Activated naive CD4-positive, alpha-beta T cell treated with anti-CD3 and anti-CD28 coated beads, Interleukin-2, amount 50 U/mL, for 72 hours (primary cell): Measurements from ENCODE around the gene JDP2. TPM values are rescaled to one million over a fixed set of nuclear protein-coding genes. Genes with fewer than 3 reads are reported as not detected.
A peak's percentile ranks its signal among the peaks of the same experiment; 100 is the strongest.

Source experiments
- ATAC-seq, 2 donors: fragments of 150-1000 bp; cut with Tn5 transposase; 2 replicates each; pipeline ENCODE4 v1.10.0; 2021; ENCODE audit warnings: mild to moderate bottlenecking in 2 of 2, moderate library complexity in 2 of 2
- DNase-seq, 2 donors: peaks; one replicate each; pipeline ENCODE4 v3.0.0; 2021 to 2022; ENCODE audit warnings: low spot score in 2 of 2
- H3K27ac Mint-ChIP-seq, 2 donors: one replicate each; pipeline ENCODE4 v1.8.0; 2022; ENCODE audit warnings: mild to moderate bottlenecking in 2 of 2, mixed read lengths in 2 of 2
- H3K36me3 Mint-ChIP-seq, 2 donors: one replicate each; pipeline ENCODE4 v1.8.0; 2022; ENCODE audit warnings: mixed read lengths in 2 of 2
- H3K9me3 Mint-ChIP-seq, 2 donors: one replicate each; pipeline ENCODE4 v1.8.0; 2022; ENCODE audit warnings: mixed read lengths in 2 of 2
- total RNA-seq, 2 donors: library from RNA; stranded (reverse); gene quantifications; one replicate each; pipeline ENCODE4 v1.2.3, GENCODE V29; 2022

Gene JDP2
- total RNA-seq, 2 donors from 2014 or later: 0.46 to 2.0 TPM

DNA sequence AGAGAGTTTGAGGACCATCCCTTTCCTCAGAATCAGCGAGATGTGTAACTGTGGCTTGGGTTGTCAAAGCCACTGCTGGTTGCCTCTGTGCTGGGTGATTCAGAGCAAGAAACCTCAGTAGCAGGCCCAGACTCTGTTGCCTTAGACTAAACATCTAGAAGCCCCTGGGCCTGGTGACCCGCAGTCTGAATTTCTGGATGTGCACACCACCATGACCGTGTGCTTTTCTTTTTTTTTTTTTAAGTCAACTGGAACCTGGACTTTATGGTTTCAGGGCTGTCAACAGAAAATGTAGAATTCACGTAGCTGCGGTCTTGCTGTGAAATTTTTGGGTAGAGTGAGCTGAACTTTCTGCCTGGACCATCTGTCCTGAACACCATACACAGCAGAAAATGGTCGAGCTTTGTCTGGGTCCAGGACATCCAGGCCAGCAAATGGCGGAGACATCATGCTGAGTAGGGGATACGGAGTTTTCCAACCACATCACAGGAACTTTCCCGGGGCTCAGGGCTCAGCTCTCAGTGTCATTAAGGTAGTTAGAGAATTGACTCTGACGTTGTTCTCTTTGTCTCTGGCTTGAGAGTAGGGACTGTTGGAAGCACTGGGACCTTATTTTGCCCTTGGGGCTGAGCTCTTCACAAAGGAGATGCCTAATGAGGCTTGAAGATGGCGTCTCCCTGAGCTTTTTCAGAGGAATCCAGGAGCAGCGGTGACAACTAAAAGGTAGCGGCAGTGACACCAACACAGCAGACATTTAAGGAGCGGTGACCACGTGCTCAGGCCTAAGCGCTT lies 71.5 kb downstream of the JDP2 start:
- peaks cover 0 to 8% of the 10 kb centered on the region in 2 donors for H3K36me3 Mint-ChIP-seq
- ATAC-seq (peak; percentile 48 to 67), DNase-seq (no peak)
- peaks cover 3 to 15% of the 10 kb centered on the region in 2 donors for H3K9me3 Mint-ChIP-seq
- H3K27ac Mint-ChIP-seq: peak overlapping the region; percentile 36 to 44

DNA sequence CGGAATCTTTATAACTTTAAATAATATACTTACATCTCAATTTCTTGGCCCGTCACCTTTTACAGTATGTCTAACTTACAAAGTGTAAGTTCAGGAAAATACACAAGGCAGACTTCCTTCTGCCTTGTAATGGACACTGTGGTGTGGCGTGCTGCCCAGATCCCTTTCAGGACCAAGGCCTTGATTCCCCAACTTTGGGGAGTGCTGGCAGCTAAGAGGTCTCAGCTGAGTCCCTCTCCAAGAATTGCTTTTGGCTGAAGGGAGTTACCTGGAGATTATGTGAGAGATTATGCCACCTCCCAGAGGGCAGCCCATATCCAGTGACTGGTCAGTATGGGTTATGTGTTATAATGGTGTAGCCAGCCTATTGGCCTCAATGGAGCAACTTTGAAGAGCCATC lies 73.3 kb downstream of the JDP2 start:
- no peak overlapping the region for H3K27ac Mint-ChIP-seq
- no peak for ATAC-seq
- no peak for DNase-seq
- peaks cover 0 to 2% of the 10 kb centered on the region in 2 donors for H3K9me3 Mint-ChIP-seq
- peaks cover 0 to 6% of the 10 kb centered on the region in 2 donors for H3K36me3 Mint-ChIP-seq

- DNase-seq (no peak), ATAC-seq (no peak)
- H3K36me3 Mint-ChIP-seq: peaks cover 0 to 13% of the 10 kb centered on the region in 2 donors
- no peak overlapping the region for H3K27ac Mint-ChIP-seq
- H3K9me3 Mint-ChIP-seq: peaks cover 4 to 13% of the 10 kb centered on the region in 2 donors
Measured at GRCh38 chr14:75504411-75504810, 76.6 kb downstream of the JDP2 start.

DNA sequence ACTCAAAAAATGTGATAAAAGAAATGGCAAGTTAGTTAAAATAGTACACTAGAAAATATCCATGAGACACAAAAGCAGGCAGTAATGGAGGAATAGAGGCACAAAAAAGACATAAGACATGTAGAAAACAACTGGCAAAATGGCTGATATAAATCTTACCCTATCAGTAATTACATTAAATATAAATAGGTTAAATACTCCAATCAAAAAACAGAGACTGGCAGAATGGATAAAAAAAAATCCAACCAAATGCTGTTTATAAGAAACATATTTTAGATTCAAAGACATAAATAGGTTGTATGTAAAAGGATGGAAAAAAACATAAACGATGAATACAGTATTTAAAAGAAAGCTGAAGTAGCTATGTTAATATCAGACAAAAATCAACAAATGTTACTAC lies 79.1 kb downstream of the JDP2 start:
- DNase-seq: no peak
- H3K9me3 Mint-ChIP-seq: peaks cover 11 to 23% of the 10 kb centered on the region in 2 donors
- no peak overlapping the region for H3K27ac Mint-ChIP-seq
- peaks cover 11 to 27% of the 10 kb centered on the region in 2 donors for H3K36me3 Mint-ChIP-seq
- ATAC-seq: no peak

- peak; percentile 61 to 84 for ATAC-seq
- Mint-ChIP-seq H3K27ac (peak overlapping the region; percentile 83 to 89), H3K9me3 (peaks cover 16 to 29% of the 10 kb centered on the region in 2 donors), H3K36me3 (peaks cover 17 to 43% of the 10 kb centered on the region in 2 donors)
- no peak for DNase-seq
Measured at GRCh38 chr14:75510547-75510946, 82.7 kb downstream of the JDP2 start.

DNA sequence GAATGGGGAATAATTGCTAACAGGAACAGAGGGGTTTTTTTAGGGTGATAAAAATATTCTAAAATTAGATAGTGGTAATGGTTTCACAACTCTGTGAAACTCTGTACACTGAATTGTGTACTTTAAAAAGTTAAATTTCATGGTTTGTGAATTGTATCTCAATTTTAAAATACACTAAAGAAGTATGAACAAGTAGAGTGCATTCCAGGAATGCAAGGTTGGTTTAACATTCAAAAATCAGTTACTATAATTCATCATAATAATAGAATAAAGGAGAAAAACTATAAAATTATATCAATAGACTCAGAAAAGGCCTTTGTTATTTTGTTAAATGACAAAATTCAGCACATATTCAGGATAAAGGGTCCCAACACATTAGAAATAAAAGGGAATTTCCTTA lies 83.4 kb downstream of the JDP2 start:
- ATAC-seq (no peak), DNase-seq (no peak)
- Mint-ChIP-seq H3K9me3 (peaks cover 16 to 29% of the 10 kb centered on the region in 2 donors), H3K27ac (peak overlapping the region; percentile 83 to 89), H3K36me3 (peaks cover 17 to 37% of the 10 kb centered on the region in 2 donors)

- ATAC-seq (no peak), DNase-seq (no peak)
- Mint-ChIP-seq H3K36me3 (peaks cover 17 to 36% of the 10 kb centered on the region in 2 donors), H3K27ac (peak overlapping the region in 1 of 2 donors; percentile 22), H3K9me3 (peaks cover 13 to 22% of the 10 kb centered on the region in 2 donors)
Measured at GRCh38 chr14:75513911-75514672, 86.3 kb downstream of the JDP2 start.

GRCh38 chr14:75514673-75515628 lies 87.1 kb downstream of the JDP2 start:
- H3K27ac Mint-ChIP-seq: peak overlapping the region; percentile 76 to 94
- H3K36me3 Mint-ChIP-seq: peaks cover 14 to 36% of the 10 kb centered on the region in 2 donors
- DNase-seq (peak in 1 of 2 donors; percentile 76), ATAC-seq (peak; percentile 16 to 78)
- peaks cover 13 to 22% of the 10 kb centered on the region in 2 donors for H3K9me3 Mint-ChIP-seq

DNA sequence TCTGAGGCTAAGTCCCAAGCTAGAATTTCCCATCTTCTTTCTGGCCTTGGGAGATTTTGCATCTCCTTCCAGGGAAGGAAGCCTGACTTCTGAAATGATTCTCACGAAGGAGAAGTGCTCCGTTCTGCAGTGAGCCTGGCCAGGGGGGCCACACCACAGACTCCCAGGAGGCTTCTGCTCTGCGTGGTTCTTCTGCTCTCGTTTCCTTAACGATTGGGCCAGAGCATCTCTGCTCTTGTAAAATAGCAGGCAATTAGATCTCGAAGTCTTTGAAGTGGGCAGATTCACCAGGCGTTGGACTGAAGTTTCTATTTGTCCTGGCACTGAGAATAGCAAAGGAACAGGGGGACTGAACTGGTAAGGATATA lies 87.8 kb downstream of the JDP2 start:
- no peak for DNase-seq
- Mint-ChIP-seq H3K9me3 (peaks cover 12 to 22% of the 10 kb centered on the region in 2 donors), H3K27ac (peak overlapping the region; percentile 76 to 94), H3K36me3 (peaks cover 13 to 35% of the 10 kb centered on the region in 2 donors)
- ATAC-seq: no peak

DNA sequence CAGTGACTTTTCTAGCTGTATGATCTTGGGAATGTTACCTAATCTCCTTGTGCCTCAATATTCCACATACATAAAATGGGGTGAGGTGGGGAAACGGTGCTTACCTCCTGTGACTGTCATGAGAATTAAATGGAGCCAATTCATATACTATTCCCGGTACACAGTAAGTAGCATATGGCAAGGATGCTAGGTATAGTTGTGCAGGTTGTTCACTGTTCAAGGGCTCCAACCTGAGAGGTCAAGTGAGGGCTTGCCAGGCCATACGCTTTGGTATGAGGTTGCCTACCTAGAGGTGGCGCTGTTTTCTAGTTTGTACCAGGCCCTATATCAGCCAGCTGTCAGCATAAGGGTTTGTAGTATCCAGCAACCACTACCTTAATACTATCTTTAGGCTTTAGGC lies 90.8 kb downstream of the JDP2 start:
- no peak for ATAC-seq
- H3K9me3 Mint-ChIP-seq: peaks cover 0 to 5% of the 10 kb centered on the region in 2 donors
- peaks cover 21 to 27% of the 10 kb centered on the region in 2 donors for H3K36me3 Mint-ChIP-seq
- peak in 1 of 2 donors; percentile 61 for DNase-seq
- no peak overlapping the region for H3K27ac Mint-ChIP-seq

GRCh38 chr14:75519394-75519793 lies 91.6 kb downstream of the JDP2 start:
- ATAC-seq: no peak
- H3K36me3 Mint-ChIP-seq: peaks cover 28 to 34% of the 10 kb centered on the region in 2 donors
- H3K9me3 Mint-ChIP-seq: peaks cover 0 to 5% of the 10 kb centered on the region in 2 donors
- no peak for DNase-seq
- peak overlapping the region in 1 of 2 donors; percentile 99 for H3K27ac Mint-ChIP-seq

DNA sequence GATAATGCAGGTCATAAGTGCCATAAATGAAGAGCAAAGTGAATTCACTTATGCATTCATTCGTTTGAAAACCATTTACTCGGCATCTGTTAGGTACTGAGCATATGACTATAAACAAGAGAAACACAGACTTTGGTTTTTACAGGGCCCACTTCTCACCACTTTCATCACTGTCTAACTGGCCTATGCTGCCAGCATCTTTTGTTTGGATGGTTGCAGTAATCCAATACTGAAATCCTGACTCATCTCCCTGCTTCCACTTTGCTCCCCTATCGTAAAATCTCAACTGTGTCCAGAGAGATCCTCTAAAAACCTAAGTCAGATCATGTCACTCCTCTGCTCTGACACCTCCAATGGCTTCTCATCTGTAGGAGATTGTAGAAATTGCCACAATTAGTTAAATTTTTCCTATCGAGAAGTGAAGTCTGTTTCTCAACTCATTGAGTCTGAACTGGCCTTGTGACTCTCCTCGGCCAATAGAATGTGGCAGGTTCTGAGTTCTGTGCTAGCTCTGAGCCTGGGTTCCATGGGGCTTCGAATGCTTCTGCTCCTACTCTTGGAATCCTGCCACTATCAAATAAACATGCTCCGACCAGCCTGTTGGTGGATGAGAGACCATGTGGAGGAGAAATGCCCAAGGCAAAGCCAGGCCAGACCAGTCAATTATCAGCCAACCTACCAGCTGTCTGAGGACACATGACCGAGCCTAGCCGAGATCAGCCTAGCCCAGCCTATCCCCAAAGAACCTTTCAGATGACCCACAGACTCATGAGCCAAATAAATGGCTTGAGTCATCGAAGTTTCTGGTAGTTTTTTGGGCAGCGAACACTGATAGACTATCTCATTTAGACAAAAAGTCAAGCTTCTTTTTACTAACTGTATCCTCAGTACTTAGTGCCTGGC lies 92.3 kb downstream of the JDP2 start:
- no peak for DNase-seq
- H3K36me3 Mint-ChIP-seq: peaks cover 35 to 41% of the 10 kb centered on the region in 2 donors
- ATAC-seq: peak; percentile 17 to 66
- peak overlapping the region; percentile 98 to 99 for H3K27ac Mint-ChIP-seq
- peaks cover 0 to 5% of the 10 kb centered on the region in 2 donors for H3K9me3 Mint-ChIP-seq

DNA sequence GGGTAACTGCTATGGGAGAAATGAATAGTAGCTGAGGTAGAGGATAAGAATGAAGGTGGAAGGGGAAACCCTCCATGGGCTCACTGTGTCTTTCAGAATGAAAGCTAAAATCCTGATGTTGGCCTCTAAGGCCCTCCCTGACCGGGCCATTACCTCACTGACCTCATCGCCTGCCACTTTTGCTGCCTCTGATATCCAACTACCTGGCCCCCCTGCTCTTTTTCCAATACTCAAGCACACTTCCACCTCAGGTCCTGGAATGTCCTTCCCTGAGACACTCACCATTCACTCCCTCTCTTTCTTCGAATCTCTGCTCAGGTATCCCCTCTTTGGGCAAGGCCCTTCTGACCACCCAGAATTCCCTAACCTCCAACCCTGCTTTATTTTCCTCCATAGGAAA lies 93.0 kb downstream of the JDP2 start:
- DNase-seq (no peak), ATAC-seq (peak in 1 of 2 donors; percentile 11)
- Mint-ChIP-seq H3K27ac (peak overlapping the region; percentile 98 to 99), H3K9me3 (peaks cover 0 to 5% of the 10 kb centered on the region in 2 donors), H3K36me3 (peaks cover 41 to 49% of the 10 kb centered on the region in 2 donors)

DNA sequence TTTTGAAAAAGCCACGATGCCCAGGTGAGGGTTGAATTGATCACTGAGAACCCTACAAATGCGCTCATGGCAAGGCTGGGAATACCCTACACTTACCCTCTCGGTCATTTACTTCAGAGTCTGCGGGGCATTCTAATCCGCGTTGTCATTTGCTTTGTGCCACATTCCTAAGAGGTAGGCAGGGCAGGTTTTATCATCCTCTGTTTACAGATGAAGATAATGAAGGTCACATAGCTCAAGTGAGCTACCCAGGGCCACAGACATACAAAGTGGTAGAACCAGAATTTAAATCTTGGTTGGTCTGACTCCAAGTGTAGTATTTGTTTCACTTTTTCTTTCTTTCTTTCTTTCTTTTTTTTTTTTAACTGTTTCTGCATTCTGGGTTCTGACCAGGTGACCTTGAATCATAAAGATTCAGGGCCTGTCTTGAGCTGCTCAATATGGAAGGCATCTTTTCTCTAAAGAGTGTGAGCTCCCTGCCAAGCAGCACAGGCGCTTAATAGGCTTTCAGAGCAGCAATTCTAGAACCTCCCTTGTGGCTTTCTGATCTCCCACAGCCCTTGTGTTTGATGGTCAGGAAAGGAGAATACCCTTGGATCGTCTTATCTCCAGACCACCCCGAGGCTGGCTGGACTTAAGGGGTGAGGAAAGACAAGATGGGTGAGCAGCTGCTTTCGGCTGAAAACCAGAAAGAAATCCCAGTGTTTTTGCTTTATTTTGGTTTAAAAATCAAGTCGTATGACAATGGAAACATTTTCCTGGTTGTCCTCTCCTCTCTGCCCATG lies 93.8 kb downstream of the JDP2 start:
- H3K27ac Mint-ChIP-seq: peak overlapping the region; percentile 98 to 99
- peaks cover 0 to 5% of the 10 kb centered on the region in 2 donors for H3K9me3 Mint-ChIP-seq
- H3K36me3 Mint-ChIP-seq: peaks cover 49 to 56% of the 10 kb centered on the region in 2 donors
- DNase-seq (no peak), ATAC-seq (peak; percentile 49 to 54)
